Hepatocyte (in vitro differentiated cells): Measurements from ENCODE around the gene CRTAC1. TPM values are rescaled to one million over a fixed set of nuclear protein-coding genes. Genes with fewer than 3 reads are reported as not detected.

ENCODE experiments used
- DNase-seq: peaks from one replicate; pipeline ENCODE4 v3.0.0-alpha.2; 2016; ENCODE audit warnings: low spot score
- H2AFZ ChIP-seq: fragments of 200-600 bp; sonication (generic); 2 replicates; pipeline ENCODE4 v1.6.0; 2016; ENCODE audit warnings: antibody characterized with exemption, mild to moderate bottlenecking
- H3K27ac ChIP-seq: fragments of 200-600 bp; sonication (generic); 2 replicates; pipeline ENCODE4 v1.5.1; 2016; ENCODE audit warnings: mild to moderate bottlenecking
- H3K27me3 ChIP-seq: fragments of 200-600 bp; sonication (generic); 2 replicates; pipeline ENCODE4 v1.6.1; 2016
- H3K36me3 ChIP-seq: fragments of 200-600 bp; sonication (generic); replicated peaks from 2 replicates; pipeline ENCODE4 v1.5.1; 2016; ENCODE audit warnings: low read depth; ENCODE audit not compliant: insufficient read depth
- H3K4me1 ChIP-seq: fragments of 200-600 bp; sonication (generic); 2 replicates; pipeline ENCODE4 v1.5.1; 2016; ENCODE audit warnings: mild to moderate bottlenecking, moderate library complexity; ENCODE audit not compliant: insufficient read depth
- H3K4me2 ChIP-seq: fragments of 200-600 bp; sonication (generic); 2 replicates; pipeline ENCODE4 v1.6.0; 2016
- H3K4me3 ChIP-seq: fragments of 200-600 bp; sonication (generic); 2 replicates; pipeline ENCODE4 v1.5.1; 2016; ENCODE audit warnings: mild to moderate bottlenecking
- H3K79me2 ChIP-seq: fragments of 200-600 bp; sonication (generic); 2 replicates; pipeline ENCODE4 v1.6.0; 2017; ENCODE audit warnings: mild to moderate bottlenecking
- H3K9me2 ChIP-seq: fragments of 200-600 bp; sonication (generic); replicated peaks from 2 replicates; pipeline ENCODE4 v1.6.0; 2017; ENCODE audit warnings: mild to moderate bottlenecking; ENCODE audit not compliant: insufficient read depth
- H3K9me3 ChIP-seq: fragments of 200-600 bp; sonication (generic); 2 replicates; pipeline ENCODE4 v1.5.1; 2016; ENCODE audit warnings: low read depth, mild to moderate bottlenecking
- H4K20me1 ChIP-seq: fragments of 200-600 bp; sonication (generic); 2 replicates; pipeline ENCODE4 v1.6.0; 2016; ENCODE audit warnings: mild to moderate bottlenecking; ENCODE audit not compliant: insufficient read depth, poor library complexity, severe bottlenecking
- EZH2 ChIP-seq: fragments of 200-600 bp; sonication (generic); IDR thresholded peaks from 2 replicates; pipeline ENCODE4 v1.6.1; 2016; ENCODE audit warnings: antibody characterized with exemption, mild to moderate bottlenecking, borderline replicate concordance
- EZH2phosphoT487 ChIP-seq: fragments of 200-600 bp; sonication (generic); IDR thresholded peaks from one replicate; pipeline ENCODE4 v1.6.1; 2018; ENCODE audit warnings: antibody characterized with exemption, mild to moderate bottlenecking, low read depth, moderate library complexity; ENCODE audit not compliant: unreplicated experiment, severe bottlenecking
- WGBS: methylation state at CpG from one replicate; pipeline ENCODE4 v1.1.6; 2016; ENCODE audit warnings: low lambda C conversion rate; ENCODE audit errors: missing lambda C conversion rate; 5-methylcytosine and 5-hydroxymethylcytosine counted together
- polyA plus RNA-seq: library from polyadenylated mRNA; unstranded; fragments of >200 nt; fragmentation: Nextera tagmentation; extraction: Ambion mirVana; gene quantifications from 2 replicates; pipeline ENCODE4 v1.2.1, GENCODE V29; 2016
- total RNA-seq: library from RNA; depleted of rRNA; stranded (reverse); fragments of >200 nt; gene quantifications from 2 replicates; pipeline ENCODE4 v1.2.3, GENCODE V29; 2014
- TF ChIP-seq, protein P1 (sequence below): fragments of 200-600 bp; sonication (generic); IDR thresholded peaks from 2 replicates; pipeline ENCODE4 v1.5.1; 2016; ENCODE audit warnings: antibody characterized with exemption, mild to moderate bottlenecking; ENCODE audit not compliant: poor library complexity

Gene CRTAC1
- total and polyA plus RNA-seq, 2 experiments from 2014 or later: 0.47 to 0.76 TPM

DNA sequence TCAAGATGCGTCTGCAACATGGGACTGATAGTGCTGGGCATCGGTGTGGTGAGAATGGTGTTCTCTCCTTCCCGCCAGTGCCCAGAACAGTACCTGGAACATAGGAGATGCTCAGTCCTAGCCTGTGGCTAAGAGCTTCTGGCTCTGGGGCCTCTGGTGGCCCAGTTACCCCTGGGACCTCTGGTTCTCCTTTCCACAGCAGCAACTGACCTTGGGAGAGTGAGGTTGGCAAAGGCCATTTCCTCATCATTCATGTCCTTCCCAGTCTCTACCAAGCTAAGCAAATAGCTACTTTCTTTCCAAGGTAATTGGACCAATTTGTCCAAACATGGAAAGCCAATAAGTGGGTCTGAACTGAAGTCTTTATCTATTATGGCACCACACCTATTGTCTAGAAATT is 192.3 kb downstream of the CRTAC1 start:
- Histone ChIP-seq H3K4me1 (no peaks in the 10 kb centered on the region), H2AFZ (no peak overlapping the region), H3K79me2 (no peaks in the 10 kb centered on the region), H3K27ac (no peak overlapping the region), H3K4me2 (no peak overlapping the region), H3K9me2 (no peaks in the 10 kb centered on the region), H4K20me1 (no peaks in the 10 kb centered on the region), H3K4me3 (no peak overlapping the region), H3K9me3 (no peaks in the 10 kb centered on the region), H3K27me3 (peaks cover 21% of the 10 kb centered on the region), H3K36me3 (no peaks in the 10 kb centered on the region)
- TF ChIP-seq EZH2 (no peak), EZH2phosphoT487 (no peak)
- TF ChIP-seq, protein P1, sequence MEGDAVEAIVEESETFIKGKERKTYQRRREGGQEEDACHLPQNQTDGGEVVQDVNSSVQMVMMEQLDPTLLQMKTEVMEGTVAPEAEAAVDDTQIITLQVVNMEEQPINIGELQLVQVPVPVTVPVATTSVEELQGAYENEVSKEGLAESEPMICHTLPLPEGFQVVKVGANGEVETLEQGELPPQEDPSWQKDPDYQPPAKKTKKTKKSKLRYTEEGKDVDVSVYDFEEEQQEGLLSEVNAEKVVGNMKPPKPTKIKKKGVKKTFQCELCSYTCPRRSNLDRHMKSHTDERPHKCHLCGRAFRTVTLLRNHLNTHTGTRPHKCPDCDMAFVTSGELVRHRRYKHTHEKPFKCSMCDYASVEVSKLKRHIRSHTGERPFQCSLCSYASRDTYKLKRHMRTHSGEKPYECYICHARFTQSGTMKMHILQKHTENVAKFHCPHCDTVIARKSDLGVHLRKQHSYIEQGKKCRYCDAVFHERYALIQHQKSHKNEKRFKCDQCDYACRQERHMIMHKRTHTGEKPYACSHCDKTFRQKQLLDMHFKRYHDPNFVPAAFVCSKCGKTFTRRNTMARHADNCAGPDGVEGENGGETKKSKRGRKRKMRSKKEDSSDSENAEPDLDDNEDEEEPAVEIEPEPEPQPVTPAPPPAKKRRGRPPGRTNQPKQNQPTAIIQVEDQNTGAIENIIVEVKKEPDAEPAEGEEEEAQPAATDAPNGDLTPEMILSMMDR: no peak
- DNase-seq: no peak
- WGBS: 99% methylated on average over 3 of the region's 3 CpGs

DNA sequence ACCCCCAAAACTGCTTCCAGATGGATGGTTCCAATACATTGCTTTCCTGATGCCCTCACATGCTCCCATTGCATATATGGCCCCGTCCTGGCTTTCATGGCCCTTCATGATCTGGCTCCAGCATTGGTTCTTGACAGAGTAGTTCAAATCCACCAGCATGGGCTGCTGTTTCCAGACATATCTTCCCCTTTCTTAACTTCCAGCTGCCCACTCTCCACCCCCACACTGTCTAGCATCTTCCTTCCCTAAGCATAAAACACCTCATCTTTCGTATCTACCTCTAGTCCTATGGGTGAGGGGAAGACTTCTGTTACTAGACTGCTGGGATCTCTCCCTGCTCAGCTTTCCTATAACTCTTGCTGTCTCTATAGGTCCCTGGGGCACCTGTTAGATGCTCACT is 194.0 kb downstream of the CRTAC1 start:
- Histone ChIP-seq H3K9me3 (no peaks in the 10 kb centered on the region), H3K4me2 (no peak overlapping the region), H3K27me3 (peaks cover 27% of the 10 kb centered on the region), H4K20me1 (no peaks in the 10 kb centered on the region), H2AFZ (no peak overlapping the region), H3K79me2 (no peaks in the 10 kb centered on the region), H3K4me1 (no peaks in the 10 kb centered on the region), H3K4me3 (no peak overlapping the region), H3K27ac (no peak overlapping the region), H3K9me2 (no peaks in the 10 kb centered on the region), H3K36me3 (no peaks in the 10 kb centered on the region)
- DNase-seq: no peak
- TF ChIP-seq EZH2phosphoT487 (no peak), EZH2 (no peak)
- TF ChIP-seq, protein P1: no peak
- WGBS: 89% methylated on average over 2 of the region's 2 CpGs

DNA sequence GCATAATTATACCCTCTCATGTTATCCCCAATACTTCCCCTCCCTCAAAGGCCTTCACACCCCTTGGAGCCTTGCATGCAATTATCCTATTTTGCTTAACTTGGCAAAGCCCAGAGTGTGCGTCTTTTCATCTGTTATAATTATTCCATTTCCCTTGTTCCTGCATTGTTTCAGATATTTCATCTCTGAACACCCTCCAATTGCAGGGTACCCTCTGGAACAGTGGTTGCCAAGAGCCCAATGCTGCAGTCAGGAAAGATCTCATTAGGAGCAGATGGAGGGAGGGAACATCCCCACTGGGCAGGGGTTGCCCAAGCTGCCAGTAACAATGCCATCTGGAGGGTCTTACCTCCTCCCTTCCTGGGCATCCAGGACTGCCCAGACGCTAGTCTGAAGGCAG is 199.2 kb downstream of the CRTAC1 start:
- Histone ChIP-seq H3K27ac (no peak overlapping the region), H4K20me1 (no peaks in the 10 kb centered on the region), H3K4me1 (no peaks in the 10 kb centered on the region), H3K27me3 (peaks cover 19% of the 10 kb centered on the region), H3K9me2 (no peaks in the 10 kb centered on the region), H3K4me2 (no peak overlapping the region), H2AFZ (no peak overlapping the region), H3K9me3 (no peaks in the 10 kb centered on the region), H3K4me3 (no peak overlapping the region), H3K36me3 (no peaks in the 10 kb centered on the region), H3K79me2 (no peaks in the 10 kb centered on the region)
- WGBS: 79% methylated on average over 2 of the region's 2 CpGs
- TF ChIP-seq EZH2 (no peak), EZH2phosphoT487 (no peak)
- TF ChIP-seq, protein P1: no peak
- DNase-seq: no peak

DNA sequence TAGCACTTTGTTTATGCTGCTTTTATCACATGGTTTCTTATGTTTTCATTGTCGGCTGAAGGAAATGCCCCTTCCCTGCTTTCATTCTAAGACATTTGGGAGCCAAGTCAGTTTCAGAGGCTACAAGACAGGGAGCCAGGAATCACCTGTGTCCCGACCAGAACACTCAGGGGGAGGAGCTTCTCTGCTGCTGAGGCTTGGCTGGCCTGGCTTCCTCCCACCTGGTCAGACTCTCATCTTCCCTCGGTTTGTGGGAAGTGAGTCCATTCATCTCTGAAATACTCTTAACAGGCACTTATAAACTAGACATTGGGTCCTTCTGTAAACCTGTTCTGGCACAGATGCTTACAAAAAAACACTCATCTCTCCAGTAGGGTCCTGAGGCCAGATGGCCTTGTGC is 200.4 kb downstream of the CRTAC1 start:
- no peaks in the 10 kb centered on the region for H3K9me3 ChIP-seq
- no peak overlapping the region for H3K4me3 ChIP-seq
- WGBS: 41% methylated on average over 3 of the region's 3 CpGs
- H3K9me2 ChIP-seq: no peaks in the 10 kb centered on the region
- H3K27ac ChIP-seq: no peak overlapping the region
- H3K79me2 ChIP-seq: no peaks in the 10 kb centered on the region
- H3K27me3 ChIP-seq: peaks cover 19% of the 10 kb centered on the region
- no peaks in the 10 kb centered on the region for H4K20me1 ChIP-seq
- no peak overlapping the region for H2AFZ ChIP-seq
- TF ChIP-seq, protein P1: no peak
- TF ChIP-seq EZH2phosphoT487 (no peak), EZH2 (no peak)
- H3K36me3 ChIP-seq: no peaks in the 10 kb centered on the region
- no peaks in the 10 kb centered on the region for H3K4me1 ChIP-seq
- H3K4me2 ChIP-seq: no peak overlapping the region
- DNase-seq: no peak
